Neural cell (in vitro differentiated cells): ENCODE data around the gene SLC25A23.

Experiments
- EP300 ChIP-seq: fragments of 450-650 bp; conservative IDR thresholded peaks from 2 replicates; pipeline ENCODE4 v1.6.1; 2014; ENCODE audit warnings: antibody characterized with exemption, mild to moderate bottlenecking, moderate library complexity; ENCODE audit not compliant: poor library complexity, severe bottlenecking
- EZH2 ChIP-seq: fragments of 200-600, 300-800 bp; shearing (Covaris generic), sonication (generic); IDR thresholded peaks from 2 replicates; pipeline ENCODE4 v1.6.1; 2014; ENCODE audit warnings: antibody characterized with exemption, low read length, borderline replicate concordance, mild to moderate bottlenecking; ENCODE audit not compliant: insufficient read depth, poor library complexity, severe bottlenecking
- MXI1 ChIP-seq: fragments of 450-650 bp; conservative IDR thresholded peaks from 2 replicates; pipeline ENCODE4 v1.6.1; 2014; ENCODE audit warnings: antibody characterized with exemption, mild to moderate bottlenecking; ENCODE audit not compliant: poor library complexity, severe bottlenecking
- POLR2AphosphoS5 ChIP-seq: IDR thresholded peaks from 2 replicates; pipeline ENCODE4 v1.6.1; 2012
- RAD21 ChIP-seq: fragments of 450-650 bp; conservative IDR thresholded peaks from 2 replicates; pipeline ENCODE4 v1.6.1; 2014; ENCODE audit warnings: antibody characterized with exemption, mild to moderate bottlenecking, moderate library complexity
- SMC3 ChIP-seq: fragments of 450-650 bp; conservative IDR thresholded peaks from 2 replicates; pipeline ENCODE4 v1.6.1; 2014; ENCODE audit warnings: antibody characterized with exemption, mild to moderate bottlenecking, moderate library complexity; ENCODE audit not compliant: poor library complexity
- TAF1 ChIP-seq: IDR thresholded peaks from 2 replicates; pipeline ENCODE4 v1.6.1; 2012; ENCODE audit warnings: low read depth
- TF ChIP-seq, protein P1 (sequence below): fragments of 450-650 bp; IDR thresholded peaks from 2 replicates; pipeline ENCODE4 v1.5.1; 2014; ENCODE audit warnings: antibody characterized with exemption, mild to moderate bottlenecking, moderate library complexity; ENCODE audit not compliant: poor library complexity, severe bottlenecking
- TF ChIP-seq, protein P2 (sequence below): IDR thresholded peaks from 2 replicates; pipeline ENCODE4 v1.6.1; 2012; ENCODE audit warnings: borderline replicate concordance

DNA sequence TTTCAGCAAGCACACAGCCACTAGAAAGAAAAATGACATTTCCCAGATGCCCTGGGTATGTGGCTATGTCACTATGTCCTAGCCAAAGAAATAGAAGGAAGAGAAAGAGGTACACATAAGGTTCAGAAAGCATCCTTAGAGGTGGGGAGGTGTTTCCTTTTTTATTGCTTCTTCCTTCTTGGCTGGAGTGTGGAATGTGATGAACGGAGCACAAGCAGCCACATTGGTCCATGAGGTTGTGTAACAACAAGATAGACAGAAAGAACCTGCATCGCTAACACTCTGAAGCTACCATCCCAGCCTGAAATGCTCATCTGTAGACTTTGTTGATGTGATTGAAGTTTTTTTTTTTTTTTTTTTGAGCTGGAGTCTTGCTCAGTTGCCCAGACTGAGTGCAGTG is 6.7 kb downstream of the SLC25A23 start:
- TF ChIP-seq EP300 (no peak), POLR2AphosphoS5 (no peak), TAF1 (no peak), EZH2 (no peak), RAD21 (no peak), SMC3 (no peak), MXI1 (no peak)
- TF ChIP-seq, protein P1, sequence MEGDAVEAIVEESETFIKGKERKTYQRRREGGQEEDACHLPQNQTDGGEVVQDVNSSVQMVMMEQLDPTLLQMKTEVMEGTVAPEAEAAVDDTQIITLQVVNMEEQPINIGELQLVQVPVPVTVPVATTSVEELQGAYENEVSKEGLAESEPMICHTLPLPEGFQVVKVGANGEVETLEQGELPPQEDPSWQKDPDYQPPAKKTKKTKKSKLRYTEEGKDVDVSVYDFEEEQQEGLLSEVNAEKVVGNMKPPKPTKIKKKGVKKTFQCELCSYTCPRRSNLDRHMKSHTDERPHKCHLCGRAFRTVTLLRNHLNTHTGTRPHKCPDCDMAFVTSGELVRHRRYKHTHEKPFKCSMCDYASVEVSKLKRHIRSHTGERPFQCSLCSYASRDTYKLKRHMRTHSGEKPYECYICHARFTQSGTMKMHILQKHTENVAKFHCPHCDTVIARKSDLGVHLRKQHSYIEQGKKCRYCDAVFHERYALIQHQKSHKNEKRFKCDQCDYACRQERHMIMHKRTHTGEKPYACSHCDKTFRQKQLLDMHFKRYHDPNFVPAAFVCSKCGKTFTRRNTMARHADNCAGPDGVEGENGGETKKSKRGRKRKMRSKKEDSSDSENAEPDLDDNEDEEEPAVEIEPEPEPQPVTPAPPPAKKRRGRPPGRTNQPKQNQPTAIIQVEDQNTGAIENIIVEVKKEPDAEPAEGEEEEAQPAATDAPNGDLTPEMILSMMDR: no peak
- TF ChIP-seq, protein P2, sequence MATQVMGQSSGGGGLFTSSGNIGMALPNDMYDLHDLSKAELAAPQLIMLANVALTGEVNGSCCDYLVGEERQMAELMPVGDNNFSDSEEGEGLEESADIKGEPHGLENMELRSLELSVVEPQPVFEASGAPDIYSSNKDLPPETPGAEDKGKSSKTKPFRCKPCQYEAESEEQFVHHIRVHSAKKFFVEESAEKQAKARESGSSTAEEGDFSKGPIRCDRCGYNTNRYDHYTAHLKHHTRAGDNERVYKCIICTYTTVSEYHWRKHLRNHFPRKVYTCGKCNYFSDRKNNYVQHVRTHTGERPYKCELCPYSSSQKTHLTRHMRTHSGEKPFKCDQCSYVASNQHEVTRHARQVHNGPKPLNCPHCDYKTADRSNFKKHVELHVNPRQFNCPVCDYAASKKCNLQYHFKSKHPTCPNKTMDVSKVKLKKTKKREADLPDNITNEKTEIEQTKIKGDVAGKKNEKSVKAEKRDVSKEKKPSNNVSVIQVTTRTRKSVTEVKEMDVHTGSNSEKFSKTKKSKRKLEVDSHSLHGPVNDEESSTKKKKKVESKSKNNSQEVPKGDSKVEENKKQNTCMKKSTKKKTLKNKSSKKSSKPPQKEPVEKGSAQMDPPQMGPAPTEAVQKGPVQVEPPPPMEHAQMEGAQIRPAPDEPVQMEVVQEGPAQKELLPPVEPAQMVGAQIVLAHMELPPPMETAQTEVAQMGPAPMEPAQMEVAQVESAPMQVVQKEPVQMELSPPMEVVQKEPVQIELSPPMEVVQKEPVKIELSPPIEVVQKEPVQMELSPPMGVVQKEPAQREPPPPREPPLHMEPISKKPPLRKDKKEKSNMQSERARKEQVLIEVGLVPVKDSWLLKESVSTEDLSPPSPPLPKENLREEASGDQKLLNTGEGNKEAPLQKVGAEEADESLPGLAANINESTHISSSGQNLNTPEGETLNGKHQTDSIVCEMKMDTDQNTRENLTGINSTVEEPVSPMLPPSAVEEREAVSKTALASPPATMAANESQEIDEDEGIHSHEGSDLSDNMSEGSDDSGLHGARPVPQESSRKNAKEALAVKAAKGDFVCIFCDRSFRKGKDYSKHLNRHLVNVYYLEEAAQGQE: no peak
